Fibroblast of lung (primary cell): ENCODE results near the gene ARPP19. TPM values are rescaled to one million over a fixed set of nuclear protein-coding genes. Genes with fewer than 3 reads are reported as not detected.

Source experiments
- DNase-seq, 2 donors: peaks; one replicate each; pipeline versions ENCODE4 v3.0.0 to v3.0.0-alpha.2; 2010; ENCODE audit warnings: low read depth in 2 of 2
- H2AFZ ChIP-seq: 2 replicates; pipeline ENCODE4 v1.5.1; 2012; ENCODE audit warnings: low read length, control low read depth, inconsistent platforms
- H3K27ac ChIP-seq: 2 replicates; pipeline ENCODE4 v1.5.1; 2011; ENCODE audit warnings: low read length, control low read depth; ENCODE audit not compliant: insufficient read depth
- H3K27me3 ChIP-seq: 2 replicates; pipeline ENCODE4 v1.5.1; 2011; ENCODE audit warnings: mild to moderate bottlenecking, low read length; ENCODE audit not compliant: control insufficient read depth, insufficient read depth
- H3K36me3 ChIP-seq: 2 replicates; pipeline ENCODE4 v1.5.1; 2011; ENCODE audit warnings: low read length; ENCODE audit not compliant: control insufficient read depth, insufficient read depth
- H3K4me1 ChIP-seq: 2 replicates; pipeline ENCODE4 v1.5.1; 2011; ENCODE audit warnings: low read length; ENCODE audit not compliant: control insufficient read depth, insufficient read depth; ENCODE audit errors: extremely low read depth
- H3K4me2 ChIP-seq: 2 replicates; pipeline ENCODE4 v1.5.1; 2011; ENCODE audit warnings: low read length, control low read depth; ENCODE audit not compliant: insufficient read depth; ENCODE audit errors: extremely low read depth
- H3K4me3 ChIP-seq, 4 experiments: fragments of 200-600 bp in 1 of 4; sonication (generic) in 1 of 4; replicated peaks in 1 of 4; 2 replicates each; pipeline ENCODE4 v1.5.1; 2011 to 2016; ENCODE audit warnings: low read length in 4 of 4, low read depth in 3 of 4, mild to moderate bottlenecking in 3 of 4, control low read depth in 2 of 4, inconsistent platforms in 1 of 4, mixed read lengths in 1 of 4; ENCODE audit not compliant: insufficient read depth in 1 of 4; ENCODE audit errors: control extremely low read depth in 1 of 4
- H3K79me2 ChIP-seq: 2 replicates; pipeline ENCODE4 v1.5.1; 2012; ENCODE audit warnings: mild to moderate bottlenecking, low read length, inconsistent platforms; ENCODE audit not compliant: control insufficient read depth, insufficient read depth
- H3K9ac ChIP-seq: 2 replicates; pipeline ENCODE4 v1.5.1; 2011; ENCODE audit warnings: mild to moderate bottlenecking, low read length, control low read depth; ENCODE audit not compliant: insufficient read depth
- H3K9me3 ChIP-seq: 2 replicates; pipeline ENCODE4 v1.5.1; 2012; ENCODE audit warnings: low read depth, low read length; ENCODE audit not compliant: control insufficient read depth, insufficient read depth
- H4K20me1 ChIP-seq: 2 replicates; pipeline ENCODE4 v1.5.1; 2011; ENCODE audit warnings: low read length; ENCODE audit not compliant: control insufficient read depth, insufficient read depth; ENCODE audit errors: extremely low read depth
- CTCF ChIP-seq, 2 donors: IDR thresholded peaks in 1 of 2; conservative IDR thresholded peaks in 1 of 2; 1 replicate in 1 of 2; 2 replicates in 1 of 2; pipeline ENCODE4 v1.5.1; 2011 to 2012; ENCODE audit warnings: low read length in 2 of 2, control low read depth in 1 of 2, inconsistent platforms in 1 of 2, low read depth in 1 of 2, mild to moderate bottlenecking in 1 of 2
- EZH2 ChIP-seq: IDR thresholded peaks from 2 replicates; pipeline ENCODE4 v1.5.1; 2012; ENCODE audit warnings: low read length, control low read depth, mild to moderate bottlenecking; ENCODE audit errors: missing control alignments
- polyA plus RNA-seq, 2 donors: library from polyadenylated mRNA; depleted of rRNA in 1 of 2; stranded (reverse) in 1 of 2; unstranded in 1 of 2; fragments of >200 nt; gene quantifications; 2 replicates each; pipeline ENCODE4 v1.2.1, GENCODE V29; 2011 to 2012; ENCODE audit warnings: missing spikeins in 1 of 2
- total RNA-seq: library from RNA; depleted of rRNA; stranded (reverse); fragments of >200 nt; gene quantifications from 2 replicates; pipeline ENCODE4 v1.2.1, GENCODE V29; 2014

The ARPP19 gene
- total and polyA plus RNA-seq, 2 donors (not counting 1 experiment from before 2014, with no cell fraction given): 65.9 to 97.8 TPM

GRCh38 chr15:52532427-52532826 lies 36.4 kb downstream of the ARPP19 start:
- TF ChIP-seq CTCF (conservative IDR thresholded peaks at IDR 0.05 in 1 of 2, IDR thresholded peaks at IDR 0.05 in 1 of 2; ENCODE audit: low read depth in 1 of 2, low read length in 2 of 2) (no peak), EZH2 (no peak)

GRCh38 chr15:52529940-52530339 lies 38.9 kb downstream of the ARPP19 start:
- no peak overlapping the region for H3K27ac ChIP-seq
- peak overlapping the region; percentile 92 for H2AFZ ChIP-seq
- H3K27me3 ChIP-seq: no peaks in the 10 kb centered on the region
- peaks cover 17% of the 10 kb centered on the region for H3K79me2 ChIP-seq
- H4K20me1 ChIP-seq: no peaks in the 10 kb centered on the region
- DNase-seq: no peak
- H3K4me1 ChIP-seq: no peaks in the 10 kb centered on the region
- no peaks in the 10 kb centered on the region for H3K36me3 ChIP-seq
- peak overlapping the region; percentile 63 to 77 (median 68) for H3K4me3 ChIP-seq
- H3K4me2 ChIP-seq: peak overlapping the region; percentile 92
- no peak overlapping the region for H3K9ac ChIP-seq
- TF ChIP-seq CTCF (conservative IDR thresholded peaks at IDR 0.05 in 1 of 2, IDR thresholded peaks at IDR 0.05 in 1 of 2; ENCODE audit: low read depth in 1 of 2, low read length in 2 of 2) (no peak), EZH2 (no peak)
- no peaks in the 10 kb centered on the region for H3K9me3 ChIP-seq

More at GRCh38 chr15:52532427-52532826, 36.4 kb downstream of the ARPP19 start:
- H3K9ac ChIP-seq: no peak overlapping the region
- H3K4me3 ChIP-seq: no peak overlapping the region
- H3K79me2 ChIP-seq: peaks cover 5% of the 10 kb centered on the region
- no peak overlapping the region for H3K4me2 ChIP-seq
- no peaks in the 10 kb centered on the region for H3K9me3 ChIP-seq
- no peaks in the 10 kb centered on the region for H3K27me3 ChIP-seq
- H3K27ac ChIP-seq: no peak overlapping the region
- no peak for DNase-seq
- H4K20me1 ChIP-seq: no peaks in the 10 kb centered on the region
- H3K36me3 ChIP-seq: no peaks in the 10 kb centered on the region
- no peaks in the 10 kb centered on the region for H3K4me1 ChIP-seq
- no peak overlapping the region for H2AFZ ChIP-seq

GRCh38 chr15:52529341-52529924 lies 39.4 kb downstream of the ARPP19 start:
- Histone ChIP-seq H3K4me1 (no peaks in the 10 kb centered on the region), H2AFZ (peak overlapping the region; percentile 92), H3K36me3 (no peaks in the 10 kb centered on the region), H3K79me2 (peaks cover 21% of the 10 kb centered on the region), H3K9ac (peak overlapping the region; percentile 74), H3K27me3 (no peaks in the 10 kb centered on the region), H3K4me3 (peak overlapping the region; percentile 63 to 77 (median 68)), H4K20me1 (no peaks in the 10 kb centered on the region), H3K9me3 (no peaks in the 10 kb centered on the region), H3K4me2 (peak overlapping the region; percentile 92), H3K27ac (peak overlapping the region; percentile 65)
- TF ChIP-seq CTCF (conservative IDR thresholded peaks at IDR 0.05 in 1 of 2, IDR thresholded peaks at IDR 0.05 in 1 of 2; ENCODE audit: low read depth in 1 of 2, low read length in 2 of 2) (no peak), EZH2 (no peak)
- DNase-seq: no peak
